AG04449 (cell line): ENCODE measurements around the gene RELN.

Experiments used
- CTCF ChIA-PET: fragments of 350-600 bp; formaldehyde crosslinking; extraction: SDS; loops from one replicate; lab custom pipeline; 2021; ENCODE audit warnings: antibody characterized with exemption; lab: Yijun Ruan, JAX
- POLR2A ChIA-PET: fragments of 400-600, 350-600 bp; formaldehyde crosslinking; extraction: SDS; loops from one replicate; lab custom pipeline; 2020; ENCODE audit warnings: antibody characterized with exemption, inconsistent platforms; lab: Yijun Ruan, JAX
- DNase-seq: peaks from one replicate; pipeline ENCODE4 v3.0.0-alpha.2; 2010; ENCODE audit warnings: low read depth, low spot score
- H3K4me3 ChIP-seq: 2 replicates; pipeline ENCODE4 v1.5.1; 2011; ENCODE audit warnings: low read depth, mild to moderate bottlenecking, control low read depth, low read length
- CTCF ChIP-seq: IDR thresholded peaks from one replicate; pipeline ENCODE4 v1.5.1; 2011; ENCODE audit warnings: mild to moderate bottlenecking, moderate library complexity, low read length, control low read depth, inconsistent platforms; ENCODE audit not compliant: insufficient read depth; ENCODE audit errors: missing control alignments

RELN gene

GRCh38 chr7:104029765-104030164 lies 40.3 kb upstream of the RELN start:
- no peak for DNase-seq
- H3K4me3 ChIP-seq = no peak overlapping the region
- no peak for TF ChIP-seq CTCF
- CTCF ChIA-PET = no interaction called here
- POLR2A ChIA-PET = no interaction called here

- DNase-seq = no peak
- ChIA-PET POLR2A (no interaction called here), CTCF (no interaction called here)
- no peak overlapping the region for H3K4me3 ChIP-seq
- TF ChIP-seq CTCF = no peak
These were observed 35.2 kb upstream of the RELN start for GRCh38 chr7:104024632-104025031.

- CTCF ChIA-PET = no interaction called here
- TF ChIP-seq CTCF = no peak
- POLR2A ChIA-PET = no interaction called here
- no peak for DNase-seq
- no peak overlapping the region for H3K4me3 ChIP-seq
These were observed 33.6 kb upstream of the RELN start for GRCh38 chr7:104023100-104023499.

GRCh38 chr7:104018425-104018824 lies 29.0 kb upstream of the RELN start:
- DNase-seq = no peak
- TF ChIP-seq CTCF = no peak
- ChIA-PET POLR2A (no interaction called here), CTCF (no interaction called here)
- no peak overlapping the region for H3K4me3 ChIP-seq

- CTCF ChIA-PET = no interaction called here
- DNase-seq = no peak
- POLR2A ChIA-PET = no interaction called here
- H3K4me3 ChIP-seq = no peak overlapping the region
- no peak for TF ChIP-seq CTCF
These were observed 27.5 kb upstream of the RELN start for GRCh38 chr7:104017001-104017400.

GRCh38 chr7:104012835-104013234 lies 23.4 kb upstream of the RELN start:
- no peak for DNase-seq
- TF ChIP-seq CTCF = no peak
- H3K4me3 ChIP-seq = no peak overlapping the region
- ChIA-PET CTCF (no interaction called here), POLR2A (no interaction called here)
